Forelimb muscle (tissue), 1 donor: ENCODE results near the gene ELMO1. TPM values are rescaled to one million over a fixed set of nuclear protein-coding genes. Genes with fewer than 3 reads are reported as not detected.

Experiments used
- DNase-seq: peaks from one replicate; pipeline ENCODE4 v3.0.0-alpha.2; 2013; ENCODE audit warnings: low read depth
- polyA plus RNA-seq: library from polyadenylated mRNA; unstranded; fragments of 120-200 nt; gene quantifications from one replicate; pipeline ENCODE4 v1.2.1, GENCODE V29; 2013; ENCODE audit not compliant: insufficient read length

Gene ELMO1
- polyA plus RNA-seq, 1 donor: 24.5 TPM

DNA sequence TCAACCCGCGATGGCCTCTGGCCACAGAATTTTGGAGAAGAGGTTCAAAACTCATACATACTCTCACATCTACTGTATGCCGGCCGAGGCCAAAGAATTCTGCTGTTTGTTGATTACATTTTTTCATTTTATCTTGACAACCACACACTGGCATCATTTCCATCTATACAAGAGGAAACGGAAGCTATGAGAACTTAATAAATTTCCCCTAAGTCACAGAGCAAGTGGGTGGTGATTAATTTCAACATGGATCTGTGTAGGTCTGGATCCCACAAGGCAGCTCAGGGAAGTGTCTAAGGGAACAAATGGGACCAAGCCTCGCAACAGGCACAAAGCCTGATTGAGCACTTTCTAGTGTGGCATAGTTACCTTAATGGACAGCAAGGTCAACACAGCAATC, 18.0 kb downstream of the ELMO1 start:
- no peak for DNase-seq

DNA sequence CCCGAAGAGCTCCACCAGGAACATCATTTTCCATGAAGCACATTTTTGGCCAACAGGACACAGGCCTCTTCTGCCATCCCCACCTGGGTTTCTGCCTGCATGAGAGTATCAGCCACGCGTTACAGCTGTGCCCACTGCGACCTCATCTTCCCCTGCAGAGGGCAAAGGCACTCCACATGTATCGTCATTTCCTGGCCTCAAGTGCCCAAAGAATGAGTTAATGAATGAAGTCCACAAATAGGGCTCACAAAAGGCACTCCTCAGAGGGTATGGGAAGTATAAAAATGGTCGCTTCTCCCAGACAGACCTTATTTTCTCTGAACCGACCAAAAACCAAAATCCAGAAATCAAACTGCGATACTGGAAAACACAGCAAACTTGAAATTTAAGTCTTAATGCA, 18.5 kb downstream of the ELMO1 start:
- DNase-seq: no peak

GRCh38 chr7:37429435-37429791, 19.3 kb downstream of the ELMO1 start:
- no peak for DNase-seq

- no peak for DNase-seq
Measured at GRCh38 chr7:37428681-37429434, 19.8 kb downstream of the ELMO1 start.

GRCh38 chr7:37427276-37427940, 21.3 kb downstream of the ELMO1 start:
- no peak for DNase-seq

- DNase-seq: no peak
Measured at GRCh38 chr7:37425498-37425897, 23.2 kb downstream of the ELMO1 start.

DNA sequence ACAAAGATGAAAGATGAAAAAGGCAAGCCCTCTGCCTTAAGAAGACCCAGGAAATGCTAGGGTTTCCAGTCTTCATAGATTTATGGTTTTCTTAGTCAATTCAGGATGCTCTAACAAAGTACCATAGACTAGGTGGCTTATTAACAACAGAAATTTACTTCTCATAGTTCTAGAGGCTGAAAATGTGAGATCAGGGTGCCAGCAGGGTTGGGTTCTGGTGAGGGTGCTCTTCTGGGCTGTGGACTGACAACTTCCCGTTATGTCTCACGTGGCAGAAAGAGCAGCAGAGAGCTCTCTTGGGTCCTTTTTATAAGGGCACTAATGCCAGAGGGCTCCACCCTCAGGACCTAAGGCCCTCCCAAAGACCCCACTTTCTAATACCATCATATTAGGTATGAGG, 23.7 kb downstream of the ELMO1 start:
- no peak for DNase-seq

GRCh38 chr7:37424521-37424920, 24.1 kb downstream of the ELMO1 start:
- no peak for DNase-seq

- DNase-seq: no peak
Measured at GRCh38 chr7:37421861-37422500, 26.7 kb downstream of the ELMO1 start.

GRCh38 chr7:37420946-37421695, 27.5 kb downstream of the ELMO1 start:
- DNase-seq: no peak

DNA sequence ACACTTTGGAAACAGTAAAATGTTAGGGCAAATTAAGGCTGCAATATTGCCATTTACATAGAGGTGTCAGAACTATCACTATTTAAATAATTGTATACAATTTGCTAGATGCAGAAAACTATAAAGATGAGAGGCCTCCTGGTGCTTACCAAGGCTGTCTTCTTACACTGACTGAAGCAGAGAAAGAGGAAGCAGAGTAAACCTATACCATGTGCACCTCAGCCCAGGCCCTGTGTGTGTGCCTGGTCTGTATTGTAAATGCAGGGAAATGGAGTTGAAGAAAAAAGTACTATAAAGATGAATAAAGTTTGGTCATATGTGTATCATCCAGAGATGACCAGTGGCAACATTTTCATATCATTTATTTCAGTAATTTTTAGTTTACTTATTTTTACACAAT, 29.2 kb downstream of the ELMO1 start:
- no peak for DNase-seq

- no peak for DNase-seq
Measured at GRCh38 chr7:37418381-37418780, 30.3 kb downstream of the ELMO1 start.

DNA sequence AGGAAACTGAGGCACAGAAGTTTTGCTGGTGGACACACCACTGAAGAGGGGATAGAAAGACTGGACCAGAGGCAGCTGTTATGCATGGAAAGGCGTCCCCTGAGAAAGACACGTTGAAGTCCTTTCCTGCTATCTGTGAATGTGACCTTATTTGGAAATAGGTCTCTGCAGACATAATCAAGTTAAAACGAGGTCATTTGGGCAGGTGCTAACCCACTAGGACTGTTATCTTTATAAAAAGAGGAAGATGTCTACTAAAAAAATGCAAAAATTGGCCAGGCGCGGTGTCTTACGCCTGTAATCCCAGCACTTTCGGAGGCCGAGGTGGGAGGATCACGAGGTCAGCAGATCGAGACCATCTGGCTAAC, 31.6 kb downstream of the ELMO1 start:
- no peak for DNase-seq

DNA sequence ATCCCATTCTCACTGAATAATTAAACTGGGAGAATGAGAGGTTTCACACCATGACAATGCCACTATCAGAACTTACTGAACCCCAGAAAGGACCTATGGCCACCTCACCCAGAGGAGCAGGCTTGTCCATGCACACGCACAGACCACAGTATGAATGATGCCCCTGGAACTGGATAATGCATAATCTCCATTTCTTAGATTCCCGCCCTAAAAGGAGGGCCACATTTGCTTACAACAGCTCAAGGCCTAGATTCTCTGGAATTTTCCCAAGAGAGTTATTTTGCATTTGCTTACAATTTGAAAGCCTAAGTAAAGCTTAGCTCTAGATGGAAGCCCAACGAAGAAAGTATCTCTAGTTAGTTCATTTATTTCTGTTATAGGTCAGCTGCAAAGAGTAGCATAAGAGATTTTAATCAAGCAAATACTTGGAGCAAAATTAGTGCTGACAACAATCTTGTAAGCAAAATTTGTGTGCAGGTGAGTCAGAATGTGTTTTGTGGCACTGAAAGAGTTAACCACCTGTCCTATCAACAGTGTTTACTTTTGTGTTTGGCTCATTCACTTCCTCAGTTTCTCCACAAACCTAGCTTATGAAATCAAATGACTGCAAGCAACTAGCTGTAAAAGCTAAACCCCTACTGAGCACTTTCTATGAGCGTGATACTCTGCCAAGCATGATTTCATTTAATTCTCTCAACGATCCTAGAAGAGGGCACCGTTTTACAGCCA, 32.1 kb downstream of the ELMO1 start:
- DNase-seq: no peak

- DNase-seq: no peak
Measured at GRCh38 chr7:37415629-37416028, 33.0 kb downstream of the ELMO1 start.

DNA sequence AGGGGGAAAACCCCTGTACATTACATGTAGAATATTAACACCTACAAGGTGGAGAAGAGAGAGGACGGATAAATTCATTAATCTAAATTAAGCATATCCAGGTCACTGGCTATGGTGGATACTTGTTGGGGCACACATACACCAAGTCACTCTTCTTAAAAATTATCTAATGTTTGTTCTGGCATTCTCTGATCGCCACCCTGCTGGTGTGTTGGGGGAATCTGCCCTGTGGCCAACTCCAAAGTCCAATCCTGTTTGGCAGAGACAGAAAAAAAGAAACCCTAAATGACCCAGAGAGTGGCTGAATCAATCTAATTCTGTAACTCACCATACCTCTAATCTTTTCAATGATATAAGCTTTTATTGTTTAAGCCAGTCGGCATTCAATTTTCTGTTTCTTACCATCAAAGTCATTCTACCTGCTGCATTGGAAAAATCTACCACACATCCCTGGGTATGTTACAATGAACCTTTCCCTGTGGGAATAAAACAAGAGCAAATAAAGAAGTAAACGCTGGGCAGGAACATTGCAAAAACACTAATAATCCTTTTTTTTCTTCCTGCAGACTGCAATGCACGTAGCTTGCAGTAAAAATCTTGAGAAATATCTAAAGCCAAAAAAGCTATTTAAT, 34.2 kb downstream of the ELMO1 start:
- no peak for DNase-seq

DNA sequence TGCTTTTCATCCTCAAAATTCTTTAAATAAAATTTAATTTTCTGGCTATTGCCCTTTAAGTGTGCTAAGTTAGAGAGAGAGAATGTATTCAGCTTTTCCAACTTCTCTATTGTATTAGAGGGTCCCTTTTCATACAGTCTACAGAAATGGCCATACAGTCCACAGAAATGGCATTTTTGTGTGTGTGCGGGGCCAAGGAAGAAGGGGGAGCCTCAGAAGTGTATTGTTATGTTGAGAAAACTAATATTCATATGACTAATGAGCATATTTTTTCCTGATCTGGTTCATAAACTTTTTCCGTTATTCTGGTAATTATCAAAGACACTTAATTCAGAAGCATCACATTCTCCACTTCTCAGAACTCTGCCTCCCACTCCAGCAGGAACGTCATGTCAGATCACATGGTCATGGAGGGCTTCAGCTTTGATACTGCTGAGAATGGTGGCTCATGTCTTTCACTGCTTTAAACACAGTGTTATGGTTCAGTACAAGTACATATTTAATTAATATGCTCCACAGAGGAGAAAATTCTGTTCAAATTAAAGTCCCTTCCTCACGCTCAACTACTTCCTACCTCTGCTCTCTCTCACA, 37.1 kb downstream of the ELMO1 start:
- no peak for DNase-seq

DNA sequence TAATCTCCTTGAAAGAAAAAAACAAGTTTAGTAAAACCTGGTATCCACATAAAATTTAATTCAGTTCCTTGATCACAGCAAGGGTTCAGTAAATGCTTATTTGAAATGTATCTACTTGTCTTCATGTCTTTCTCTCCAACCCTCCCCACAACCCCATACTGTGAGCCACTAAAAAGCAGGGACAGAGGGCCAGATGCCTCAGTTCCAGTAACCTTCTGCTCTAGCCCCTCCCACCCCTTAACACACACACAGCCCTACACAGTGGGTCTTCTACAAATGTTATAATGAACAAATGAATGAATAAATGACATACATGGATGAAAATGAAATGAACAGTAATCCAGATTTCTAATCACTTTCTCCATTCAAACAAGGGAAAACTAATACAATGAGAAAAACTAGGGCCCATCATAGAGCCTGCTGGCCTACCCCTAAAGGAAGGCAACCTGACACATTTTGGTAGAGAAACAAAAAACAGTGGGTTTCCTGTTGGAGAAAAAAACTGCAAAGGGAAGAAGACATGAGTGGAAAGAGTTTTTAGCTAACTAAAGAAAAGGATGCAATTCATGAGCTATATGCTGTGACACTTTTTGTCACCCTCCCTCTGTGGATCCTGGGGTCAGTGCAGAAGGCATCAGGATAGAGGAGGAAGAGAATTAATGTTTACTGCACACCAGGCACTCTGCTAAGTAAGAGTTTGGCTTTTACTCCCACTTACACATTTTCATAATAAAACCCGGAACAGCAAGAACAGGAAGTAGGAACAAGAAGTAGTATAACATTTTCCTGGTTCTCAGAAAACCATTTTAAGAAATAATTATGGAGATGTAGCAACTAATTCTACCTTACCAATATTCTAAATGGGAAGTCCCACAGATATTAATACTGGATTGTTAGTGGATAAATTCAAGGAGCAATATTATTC, 38.1 kb downstream of the ELMO1 start:
- no peak for DNase-seq

DNA sequence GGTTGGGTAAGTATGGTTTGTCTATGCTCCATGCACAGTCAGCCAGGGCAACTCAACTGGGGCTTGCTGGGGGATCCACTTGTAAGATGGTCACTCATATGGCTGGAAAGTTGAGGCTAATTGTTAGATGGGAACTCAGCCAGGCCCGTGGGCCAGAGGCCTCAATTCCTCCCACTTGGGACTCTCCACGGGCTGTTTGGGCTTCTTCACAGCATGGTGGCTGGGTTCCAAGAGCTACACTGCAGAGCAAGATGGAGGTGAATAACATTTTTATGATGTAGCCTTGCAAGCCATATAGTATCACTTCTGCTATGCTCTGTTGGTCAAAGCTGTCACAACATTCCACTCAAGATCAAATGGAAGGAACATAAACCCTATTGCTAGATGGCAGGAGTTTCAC, 39.2 kb downstream of the ELMO1 start:
- DNase-seq: no peak
